ENCODE measurements around the gene PLPP3. TPM values are rescaled to one million over a fixed set of nuclear protein-coding genes. Genes with fewer than 3 reads are reported as not detected.

PLPP3 gene
- polyA plus RNA-seq, 1 of the 3 experiments (the other 2 are of a cell fraction), result 32.2 TPM

DNA sequence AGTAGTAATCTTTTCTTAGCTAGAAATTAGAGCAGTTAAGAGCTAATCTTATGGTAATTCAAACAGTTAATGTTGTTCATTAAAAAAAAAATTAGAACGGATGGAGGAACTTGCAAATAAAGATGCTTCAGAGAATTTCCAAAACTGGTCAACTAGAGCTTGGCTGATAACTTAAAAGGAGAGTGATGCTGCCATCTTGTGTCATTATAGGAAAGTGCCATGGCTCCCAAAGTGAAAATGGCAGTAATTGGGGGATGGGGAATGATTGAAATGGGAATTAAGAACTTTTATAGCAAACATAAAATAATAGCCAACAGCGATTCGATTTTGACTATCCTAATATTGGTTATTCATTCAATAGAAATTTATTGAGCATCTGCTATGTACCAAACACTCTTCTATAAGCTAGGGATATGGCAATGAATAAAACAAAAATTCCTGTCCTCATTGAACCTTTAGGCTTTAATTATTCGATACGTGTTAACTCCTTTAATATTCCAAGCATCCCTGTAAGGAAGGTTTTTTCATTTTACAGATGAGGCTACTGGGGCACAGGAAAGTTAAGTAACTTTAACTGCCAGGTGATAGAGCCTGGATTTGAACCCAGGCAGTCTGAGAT lies 5.7 kb upstream of the PLPP3 start:
- TF ChIP-seq CHD2 (IDR thresholded peaks at IDR 0.05; ENCODE audit: low read length, partially characterized antibody), result peak; percentile 81
- TF ChIP-seq RAD21 (IDR thresholded peaks at IDR 0.05; ENCODE audit: low read length), result peak; percentile 98
- no peak for TF ChIP-seq RCOR1 (IDR thresholded peaks at IDR 0.05; ENCODE audit: low read length)
- TF ChIP-seq, protein P1, sequence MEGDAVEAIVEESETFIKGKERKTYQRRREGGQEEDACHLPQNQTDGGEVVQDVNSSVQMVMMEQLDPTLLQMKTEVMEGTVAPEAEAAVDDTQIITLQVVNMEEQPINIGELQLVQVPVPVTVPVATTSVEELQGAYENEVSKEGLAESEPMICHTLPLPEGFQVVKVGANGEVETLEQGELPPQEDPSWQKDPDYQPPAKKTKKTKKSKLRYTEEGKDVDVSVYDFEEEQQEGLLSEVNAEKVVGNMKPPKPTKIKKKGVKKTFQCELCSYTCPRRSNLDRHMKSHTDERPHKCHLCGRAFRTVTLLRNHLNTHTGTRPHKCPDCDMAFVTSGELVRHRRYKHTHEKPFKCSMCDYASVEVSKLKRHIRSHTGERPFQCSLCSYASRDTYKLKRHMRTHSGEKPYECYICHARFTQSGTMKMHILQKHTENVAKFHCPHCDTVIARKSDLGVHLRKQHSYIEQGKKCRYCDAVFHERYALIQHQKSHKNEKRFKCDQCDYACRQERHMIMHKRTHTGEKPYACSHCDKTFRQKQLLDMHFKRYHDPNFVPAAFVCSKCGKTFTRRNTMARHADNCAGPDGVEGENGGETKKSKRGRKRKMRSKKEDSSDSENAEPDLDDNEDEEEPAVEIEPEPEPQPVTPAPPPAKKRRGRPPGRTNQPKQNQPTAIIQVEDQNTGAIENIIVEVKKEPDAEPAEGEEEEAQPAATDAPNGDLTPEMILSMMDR (IDR thresholded peaks at IDR 0.05), result peak; percentile 87
- TF ChIP-seq, protein P2, sequence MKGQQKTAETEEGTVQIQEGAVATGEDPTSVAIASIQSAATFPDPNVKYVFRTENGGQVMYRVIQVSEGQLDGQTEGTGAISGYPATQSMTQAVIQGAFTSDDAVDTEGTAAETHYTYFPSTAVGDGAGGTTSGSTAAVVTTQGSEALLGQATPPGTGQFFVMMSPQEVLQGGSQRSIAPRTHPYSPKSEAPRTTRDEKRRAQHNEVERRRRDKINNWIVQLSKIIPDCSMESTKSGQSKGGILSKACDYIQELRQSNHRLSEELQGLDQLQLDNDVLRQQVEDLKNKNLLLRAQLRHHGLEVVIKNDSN (IDR thresholded peaks at IDR 0.05; ENCODE audit: borderline replicate concordance, low read depth), result no peak
- TF ChIP-seq MEF2A (IDR thresholded peaks at IDR 0.05; ENCODE audit: borderline replicate concordance, low read depth), result no peak
- TF ChIP-seq EP300 (IDR thresholded peaks at IDR 0.05; ENCODE audit: borderline replicate concordance in 1 of 2, low read depth in 1 of 2, low read length in 1 of 2), result 0 out of 4 replicates have a peak, but pooled peaks of 1 of the 2 experiments have one; percentile 8
- no peak for TF ChIP-seq POLR2AphosphoS5 (IDR thresholded peaks at IDR 0.05; ENCODE audit: low read depth, low read length)
- TF ChIP-seq FOXJ3 (CRISPR knock-in tag; IDR thresholded peaks at IDR 0.05), result no peak
- TF ChIP-seq YY1 (IDR thresholded peaks at IDR 0.05; ENCODE audit: low read depth), result peak; percentile 70; the same call in 1 of the 2 replicates
- TF ChIP-seq, protein P3, sequence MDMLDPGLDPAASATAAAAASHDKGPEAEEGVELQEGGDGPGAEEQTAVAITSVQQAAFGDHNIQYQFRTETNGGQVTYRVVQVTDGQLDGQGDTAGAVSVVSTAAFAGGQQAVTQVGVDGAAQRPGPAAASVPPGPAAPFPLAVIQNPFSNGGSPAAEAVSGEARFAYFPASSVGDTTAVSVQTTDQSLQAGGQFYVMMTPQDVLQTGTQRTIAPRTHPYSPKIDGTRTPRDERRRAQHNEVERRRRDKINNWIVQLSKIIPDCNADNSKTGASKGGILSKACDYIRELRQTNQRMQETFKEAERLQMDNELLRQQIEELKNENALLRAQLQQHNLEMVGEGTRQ (IDR thresholded peaks at IDR 0.05; ENCODE audit: borderline replicate concordance, low read depth, low read length), result no peak
- no peak for TF ChIP-seq TEAD4 (IDR thresholded peaks at IDR 0.05; ENCODE audit: borderline replicate concordance, insufficient read depth)
- peak; percentile 92 for TF ChIP-seq SMC3 (IDR thresholded peaks at IDR 0.05; ENCODE audit: low read depth, low read length)
- Histone ChIP-seq H3K27me3 (ENCODE audit: insufficient read depth) (no peaks in the 10 kb centered on the region), H3K9ac (no peak overlapping the region), H3K4me2 (no peak overlapping the region), H3K4me1 (ENCODE audit: control insufficient read depth in 1 of 2, insufficient read depth in 2 of 2, low read depth in 1 of 2, low read length in 1 of 2) (peaks cover 0 to 9% of the 10 kb centered on the region in 2 experiments; a peak in 2 of 4 replicates), H4K20me1 (ENCODE audit: insufficient read depth) (no peaks in the 10 kb centered on the region), H3K9me2 (no peaks in the 10 kb centered on the region), H3K27ac (ENCODE audit: low read depth in 2 of 2, low read length in 1 of 2) (peak overlapping the region in 1 of 2 experiments; percentile 90; a peak in 2 of 4 replicates), H3F3A (replicated peaks; ENCODE audit: insufficient read depth) (peaks cover 10% of the 10 kb centered on the region), H3K4me3 (ENCODE audit: low read depth in 2 of 2, low read length in 1 of 2) (no peak overlapping the region), H3K9me3 (no peaks in the 10 kb centered on the region), H3K36me3 (replicated peaks in 1 of 2; ENCODE audit: control insufficient read depth in 1 of 2, insufficient read depth in 2 of 2, low read length in 1 of 2) (no peaks in the 10 kb centered on the region), H2AFZ (ENCODE audit: low read depth) (no peak overlapping the region), H3K79me2 (ENCODE audit: insufficient read depth) (no peaks in the 10 kb centered on the region)
- ChIA-PET CTCF (interaction anchor here (0.5 to 4.2 kb wide), 66 partner anchors 9 to 1442 kb away, joined by 3 to 70 read pairs (median 4); partner anchors contain the start of gene PRKAA2), POLR2A (no interaction called here)
- DNase-seq, result peak; percentile 62
- 37% methylated on average over 5 of the region's 5 CpGs for WGBS (ENCODE audit: low lambda C conversion rate)

All from SK-N-SH (cell line).